Measurements from ENCODE around the gene CCDC142. TPM values are rescaled to one million over a fixed set of nuclear protein-coding genes. Genes with fewer than 3 reads are reported as not detected.

Gene CCDC142
- total and polyA plus RNA-seq, 9 of the 15 experiments (the other 6 are each of a cell fraction or from before 2014, with no cell fraction given), result 0.55 to 11.7 (median 7.2) TPM

- TF ChIP-seq ILF3 (IDR thresholded peaks at IDR 0.05; ENCODE audit: borderline replicate concordance) (no peak), NCOA1 (IDR thresholded peaks at IDR 0.05; ENCODE audit: low read depth) (no peak), ZNF398 (CRISPR knock-in tag; IDR thresholded peaks at IDR 0.05) (no peak), HOMEZ (CRISPR knock-in tag; IDR thresholded peaks at IDR 0.05) (no peak), HOXB6 (CRISPR knock-in tag; IDR thresholded peaks at IDR 0.05; ENCODE audit: borderline replicate concordance) (no peak), HDAC2 (IDR thresholded peaks at IDR 0.05) (no peak), ELF1 (tag; IDR thresholded peaks at IDR 0.05) (no peak), KHSRP (IDR thresholded peaks at IDR 0.05) (no peak), HSF4 (CRISPR knock-in tag; IDR thresholded peaks at IDR 0.05; ENCODE audit: borderline replicate concordance) (no peak), BHLHE40 (IDR thresholded peaks at IDR 0.05; ENCODE audit: low read length) (no peak), NFATC3 (IDR thresholded peaks at IDR 0.05) (no peak), E2F6 (IDR thresholded peaks at IDR 0.05; ENCODE audit: borderline replicate concordance in 1 of 2, extremely low read depth in 1 of 2, insufficient read depth in 1 of 2, insufficient read length in 1 of 2, low read depth in 1 of 2, low read length in 1 of 2, poor library complexity in 1 of 2, severe bottlenecking in 1 of 2) (no peak), XRCC3 (IDR thresholded peaks at IDR 0.05) (no peak), SIN3A (IDR thresholded peaks at IDR 0.05; ENCODE audit: borderline replicate concordance in 2 of 2, control insufficient read depth in 1 of 2, low read depth in 2 of 2, low read length in 2 of 2) (no peak)
- BruUV-seq (replicated peaks), result no TSS peak
- ChIA-PET POLR2A (interaction anchor here (0.6 to 2.4 kb wide), 6 partner anchors 8 to 1114 kb away, joined by 3 to 13 read pairs (median 4); partner anchors contain the start of genes ALMS1, CCDC142 and TTC31), CTCF (ENCODE audit: low intra/inter-chr PET ratio) (no interaction called here)
- H3K9me3 ChIP-seq (replicated peaks; ENCODE audit: control insufficient read depth, insufficient read depth, low read depth, low read length), result no peaks in the 10 kb centered on the region
- 70% methylated on average over 15 of the region's 15 CpGs for WGBS (ENCODE audit: insufficient coverage, low coverage, missing lambda C conversion rate)
- H3K36me3 ChIP-seq (ENCODE audit: control insufficient read depth, insufficient read depth, low read length), result peaks cover 2% of the 10 kb centered on the region; the same call in 1 of the 3 replicates
- no peak overlapping the region for H3K9ac ChIP-seq (ENCODE audit: insufficient read depth in 1 of 2, low read depth in 2 of 2, low read length in 2 of 2)
- H4K20me1 ChIP-seq (replicated peaks; ENCODE audit: control insufficient read depth, insufficient read depth, low read length), result no peaks in the 10 kb centered on the region
- H3K4me1 ChIP-seq (replicated peaks in 1 of 2; ENCODE audit: control insufficient read depth in 2 of 2, insufficient read depth in 2 of 2, low read length in 2 of 2), result peaks cover 19 to 51% of the 10 kb centered on the region in 2 experiments; a peak in 4 of 5 replicates
- intact Hi-C loops (cut with micrococcal nuclease) (loop anchor here (5.0 kb wide), 1 partner anchor 72 kb away; no protein-coding TSS in a partner anchor), in situ Hi-C loops (cut with MboI) (no loop called here)
- peaks cover 25% of the 10 kb centered on the region for H3K79me2 ChIP-seq (ENCODE audit: control insufficient read depth, insufficient read depth, low read length)
- no peak overlapping the region for H3K4me3 ChIP-seq
- H3K4me2 ChIP-seq (ENCODE audit: insufficient read depth, low read length), result no peak overlapping the region
- H3K27me3 ChIP-seq (ENCODE audit: control insufficient read depth in 2 of 2, insufficient read depth in 2 of 2, low read length in 2 of 2), result no peaks in the 10 kb centered on the region
- H3K9me1 ChIP-seq (ENCODE audit: control insufficient read depth, insufficient read depth, low read length), result no peaks in the 10 kb centered on the region
- no peak for FAIRE-seq
- H3K27ac ChIP-seq (ENCODE audit: extremely low read depth, low read depth, low read length), result no peak overlapping the region
- no peak for DNase-seq (ENCODE audit: extremely low read depth in 1 of 4, low spot score in 3 of 4)
- no peak for ATAC-seq
- no peak overlapping the region for H2AFZ ChIP-seq (ENCODE audit: low read depth, low read length)
These were observed 17.3 kb upstream of the CCDC142 start for GRCh38 chr2:74499940-74500577.

Measured in K562 (cell line).